Vagina (tissue), 2 donors: ENCODE measurements around the gene ADAMTS9.

Experiments
- CTCF ChIP-seq, 3 experiments: fragments of 450-650 bp in 2 of 3; fragments of 200-600 bp in 1 of 3; sonication (generic) in 1 of 3; IDR thresholded peaks; one replicate each; pipeline ENCODE4 v1.5.1; 2017 to 2019; ENCODE audit warnings: antibody characterized with exemption in 3 of 3, mild to moderate bottlenecking in 2 of 3, moderate library complexity in 2 of 3
- POLR2AphosphoS5 ChIP-seq, 2 donors: sonication (generic); formaldehyde crosslinking; IDR thresholded peaks; one replicate each; pipeline ENCODE4 v1.9.0; 2017; ENCODE audit warnings: antibody characterized with exemption in 2 of 2, mild to moderate bottlenecking in 2 of 2, low read depth in 1 of 2; ENCODE audit not compliant: insufficient read depth in 1 of 2

GRCh38 chr3:64514889-64515288, 172.9 kb downstream of the ADAMTS9 start:
- no peak for TF ChIP-seq POLR2AphosphoS5 (IDR thresholded peaks at IDR 0.05; ENCODE audit: insufficient read depth in 1 of 2, low read depth in 1 of 2)
- TF ChIP-seq CTCF (IDR thresholded peaks at IDR 0.05) = no peak
